ENCODE data around the gene IFNAR1.

DNA sequence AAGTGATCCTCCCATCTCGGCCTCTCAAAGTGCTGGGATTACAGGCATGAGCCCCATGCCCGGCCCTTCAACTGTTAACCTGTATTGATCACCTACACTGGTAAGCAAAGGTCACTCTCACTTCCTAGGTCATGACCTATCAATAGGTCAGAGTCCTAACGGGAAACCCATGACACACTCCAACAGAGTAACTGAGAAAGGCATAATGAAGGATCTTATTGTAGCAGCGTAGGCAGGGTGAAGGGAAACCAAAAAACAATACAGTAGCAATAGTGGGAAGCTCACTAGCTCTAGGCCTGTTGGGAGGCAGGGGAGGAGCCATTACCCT is 19.5 kb upstream of the IFNAR1 start:
- TF ChIP-seq, protein P1, sequence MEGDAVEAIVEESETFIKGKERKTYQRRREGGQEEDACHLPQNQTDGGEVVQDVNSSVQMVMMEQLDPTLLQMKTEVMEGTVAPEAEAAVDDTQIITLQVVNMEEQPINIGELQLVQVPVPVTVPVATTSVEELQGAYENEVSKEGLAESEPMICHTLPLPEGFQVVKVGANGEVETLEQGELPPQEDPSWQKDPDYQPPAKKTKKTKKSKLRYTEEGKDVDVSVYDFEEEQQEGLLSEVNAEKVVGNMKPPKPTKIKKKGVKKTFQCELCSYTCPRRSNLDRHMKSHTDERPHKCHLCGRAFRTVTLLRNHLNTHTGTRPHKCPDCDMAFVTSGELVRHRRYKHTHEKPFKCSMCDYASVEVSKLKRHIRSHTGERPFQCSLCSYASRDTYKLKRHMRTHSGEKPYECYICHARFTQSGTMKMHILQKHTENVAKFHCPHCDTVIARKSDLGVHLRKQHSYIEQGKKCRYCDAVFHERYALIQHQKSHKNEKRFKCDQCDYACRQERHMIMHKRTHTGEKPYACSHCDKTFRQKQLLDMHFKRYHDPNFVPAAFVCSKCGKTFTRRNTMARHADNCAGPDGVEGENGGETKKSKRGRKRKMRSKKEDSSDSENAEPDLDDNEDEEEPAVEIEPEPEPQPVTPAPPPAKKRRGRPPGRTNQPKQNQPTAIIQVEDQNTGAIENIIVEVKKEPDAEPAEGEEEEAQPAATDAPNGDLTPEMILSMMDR (IDR thresholded peaks at IDR 0.05; ENCODE audit: low read length): no peak
- TF ChIP-seq EZH2 (optimal IDR thresholded peaks at IDR 0.05; ENCODE audit: low read depth, low read length) (no peak), EZH2phosphoT487 (IDR thresholded peaks at IDR 0.05; ENCODE audit: low read length) (no peak)
